OCI-LY3 (cell line): Measurements from ENCODE around the gene DNAI1.

Experiments
- H2AFZ ChIP-seq: fragments of 200-600, 300-600 bp; shearing (Covaris generic); 2 replicates; pipeline ENCODE4 v1.6.0; 2014; ENCODE audit warnings: antibody characterized with exemption, low read depth, low read length
- H3K27ac ChIP-seq: fragments of 200-600, 300-600 bp; sonication (generic); 2 replicates; pipeline ENCODE4 v1.5.1; 2014; ENCODE audit warnings: mild to moderate bottlenecking, low read length, moderate library complexity, mixed read lengths
- H3K27me3 ChIP-seq: fragments of 200-600, 300-600 bp; sonication (generic); 2 replicates; pipeline ENCODE4 v1.6.1; 2014; ENCODE audit warnings: low read depth, low read length, mixed read lengths
- H3K36me3 ChIP-seq: fragments of 200-600, 300-600 bp; sonication (generic); replicated peaks from 2 replicates; pipeline ENCODE3; 2014; ENCODE audit warnings: low read depth, low read length, mixed read lengths
- H3K4me1 ChIP-seq: fragments of 300-600, 200-600 bp; sonication (generic); 2 replicates; pipeline ENCODE4 v1.6.1; 2014; ENCODE audit warnings: low read length, mixed read lengths
- H3K4me2 ChIP-seq: fragments of 200-600, 300-600 bp; sonication (generic); 2 replicates; pipeline ENCODE4 v1.6.1; 2014; ENCODE audit warnings: low read length, mixed read lengths
- H3K4me3 ChIP-seq: fragments of 300-600, 200-600 bp; sonication (generic); 2 replicates; pipeline ENCODE4 v1.5.1; 2014; ENCODE audit warnings: antibody characterized with exemption, mild to moderate bottlenecking, low read length, moderate library complexity
- H3K79me2 ChIP-seq: fragments of 300-600, 200-600 bp; shearing (Covaris generic); 2 replicates; pipeline ENCODE4 v1.6.1; 2014; ENCODE audit warnings: mild to moderate bottlenecking, low read length, mixed read lengths
- H3K9ac ChIP-seq: fragments of 300-600, 200-600 bp; shearing (Covaris generic); 2 replicates; pipeline ENCODE4 v1.6.0; 2014; ENCODE audit warnings: mild to moderate bottlenecking, low read length, moderate library complexity
- H3K9me3 ChIP-seq: fragments of 200-600, 300-600 bp; shearing (Covaris generic); 2 replicates; pipeline ENCODE4 v1.6.1; 2014; ENCODE audit warnings: low read length, mixed read lengths; ENCODE audit not compliant: insufficient read depth
- H4K20me1 ChIP-seq: fragments of 200-600, 300-600 bp; sonication (generic); 2 replicates; pipeline ENCODE4 v1.6.1; 2016; ENCODE audit warnings: low read length, mixed read lengths; ENCODE audit not compliant: insufficient read depth
- CTCF ChIP-seq: fragments of 200-600, 300-600 bp; sonication (generic); IDR thresholded peaks from 2 replicates; pipeline ENCODE4 v1.5.1; 2014; ENCODE audit warnings: antibody characterized with exemption, low read length, low read depth
- EZH2phosphoT487 ChIP-seq: fragments of 200-600 bp; shearing (Covaris generic); IDR thresholded peaks from 2 replicates; pipeline ENCODE4 v1.6.1; 2018; ENCODE audit warnings: antibody characterized with exemption, mixed run types, low read depth

The DNAI1 gene

GRCh38 chr9:34536685-34537084 is 78.1 kb downstream of the DNAI1 start:
- no peak overlapping the region for H3K4me2 ChIP-seq
- H3K4me3 ChIP-seq, result no peak overlapping the region
- no peak overlapping the region for H2AFZ ChIP-seq
- no peaks in the 10 kb centered on the region for H3K79me2 ChIP-seq
- H3K9ac ChIP-seq, result no peak overlapping the region
- H4K20me1 ChIP-seq, result no peaks in the 10 kb centered on the region
- H3K4me1 ChIP-seq, result no peaks in the 10 kb centered on the region
- H3K9me3 ChIP-seq, result no peaks in the 10 kb centered on the region
- no peaks in the 10 kb centered on the region for H3K36me3 ChIP-seq
- no peak for TF ChIP-seq CTCF
- no peak for TF ChIP-seq EZH2phosphoT487
- H3K27ac ChIP-seq, result no peak overlapping the region
- peaks cover 30% of the 10 kb centered on the region for H3K27me3 ChIP-seq

GRCh38 chr9:34540827-34541226 is 82.2 kb downstream of the DNAI1 start:
- no peak overlapping the region for H2AFZ ChIP-seq
- no peaks in the 10 kb centered on the region for H3K36me3 ChIP-seq
- no peak for TF ChIP-seq EZH2phosphoT487
- TF ChIP-seq CTCF, result no peak
- H3K4me3 ChIP-seq, result no peak overlapping the region
- peaks cover 5% of the 10 kb centered on the region for H3K27me3 ChIP-seq
- no peaks in the 10 kb centered on the region for H4K20me1 ChIP-seq
- no peaks in the 10 kb centered on the region for H3K9me3 ChIP-seq
- no peaks in the 10 kb centered on the region for H3K79me2 ChIP-seq
- H3K27ac ChIP-seq, result no peak overlapping the region
- no peaks in the 10 kb centered on the region for H3K4me1 ChIP-seq
- no peak overlapping the region for H3K4me2 ChIP-seq
- H3K9ac ChIP-seq, result no peak overlapping the region

- H3K9me3 ChIP-seq, result no peaks in the 10 kb centered on the region
- no peak overlapping the region for H3K4me3 ChIP-seq
- no peak overlapping the region for H3K27ac ChIP-seq
- no peak overlapping the region for H2AFZ ChIP-seq
- H3K4me2 ChIP-seq, result no peak overlapping the region
- no peak overlapping the region for H3K9ac ChIP-seq
- H3K4me1 ChIP-seq, result no peaks in the 10 kb centered on the region
- H3K27me3 ChIP-seq, result peaks cover 4% of the 10 kb centered on the region
- H4K20me1 ChIP-seq, result no peaks in the 10 kb centered on the region
- no peaks in the 10 kb centered on the region for H3K36me3 ChIP-seq
- H3K79me2 ChIP-seq, result no peaks in the 10 kb centered on the region
- TF ChIP-seq EZH2phosphoT487 (no peak), CTCF (no peak)
Observed at GRCh38 chr9:34541540-34541939, 82.9 kb downstream of the DNAI1 start.

- H3K4me1 ChIP-seq, result no peaks in the 10 kb centered on the region
- no peaks in the 10 kb centered on the region for H3K36me3 ChIP-seq
- no peak overlapping the region for H3K9ac ChIP-seq
- no peaks in the 10 kb centered on the region for H3K27me3 ChIP-seq
- TF ChIP-seq EZH2phosphoT487 (no peak), CTCF (no peak)
- no peaks in the 10 kb centered on the region for H3K79me2 ChIP-seq
- H3K27ac ChIP-seq, result no peak overlapping the region
- H4K20me1 ChIP-seq, result no peaks in the 10 kb centered on the region
- no peak overlapping the region for H3K4me3 ChIP-seq
- no peak overlapping the region for H2AFZ ChIP-seq
- no peak overlapping the region for H3K4me2 ChIP-seq
- H3K9me3 ChIP-seq, result no peaks in the 10 kb centered on the region
Observed at GRCh38 chr9:34544035-34544434, 85.4 kb downstream of the DNAI1 start.
